Neutrophil (primary cell): ENCODE measurements around the gene KCND2.

Source experiments
- H3K27ac ChIP-seq: fragments of 200-600 bp; sonication (generic); 2 replicates; pipeline ENCODE4 v1.5.1; 2016; ENCODE audit warnings: mild to moderate bottlenecking, moderate library complexity
- H3K27me3 ChIP-seq: fragments of 200-600 bp; sonication (generic); 2 replicates; pipeline ENCODE4 v1.6.0; 2016; ENCODE audit warnings: mild to moderate bottlenecking
- H3K36me3 ChIP-seq: fragments of 200-600 bp; sonication (generic); 2 replicates; pipeline ENCODE4 v1.5.1; 2017
- H3K4me1 ChIP-seq, 2 experiments: fragments of 200-600 bp in 1 of 2; sonication (generic) in 1 of 2; 1 replicate in 1 of 2; 2 replicates in 1 of 2; pipeline versions ENCODE4 v1.5.1 to v1.6.1; 2013 to 2016; ENCODE audit warnings: low read depth in 1 of 2, low read length in 1 of 2, mild to moderate bottlenecking in 1 of 2, moderate library complexity in 1 of 2; ENCODE audit not compliant: control insufficient read depth in 1 of 2, insufficient read depth in 1 of 2
- H3K4me3 ChIP-seq, 2 experiments: fragments of 200-600 bp in 1 of 2; sonication (generic) in 1 of 2; 1 replicate in 1 of 2; 2 replicates in 1 of 2; pipeline ENCODE4 v1.5.1; 2013 to 2016; ENCODE audit warnings: low read depth in 1 of 2, low read length in 1 of 2, mild to moderate bottlenecking in 1 of 2, moderate library complexity in 1 of 2
- H3K9me3 ChIP-seq: fragments of 200-600 bp; sonication (generic); 2 replicates; pipeline ENCODE4 v1.5.1; 2016
- CTCF ChIP-seq: fragments of 200-600 bp; sonication (generic); IDR thresholded peaks from 2 replicates; pipeline ENCODE4 v1.5.1; 2016; ENCODE audit warnings: antibody characterized with exemption

Gene KCND2

DNA sequence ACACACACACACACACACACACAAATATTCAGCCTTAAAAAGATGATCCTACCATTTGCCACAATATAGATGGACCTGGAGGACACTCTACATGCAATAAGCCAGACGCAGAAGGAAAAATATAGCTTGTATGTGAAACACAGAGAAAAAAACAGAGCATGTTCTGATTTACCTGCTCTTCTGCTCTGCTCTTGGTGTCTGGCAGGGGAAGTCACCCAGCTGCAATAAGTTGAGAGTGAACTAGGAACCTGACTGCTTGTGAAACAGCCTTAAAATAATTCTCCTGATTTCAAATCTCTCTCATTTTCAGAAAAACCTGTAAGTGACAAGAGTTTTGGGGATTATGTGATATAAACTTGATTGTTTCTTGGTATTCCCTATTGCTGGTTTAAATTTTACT is 31.0 kb upstream of the KCND2 start:
- no peak overlapping the region for H3K4me3 ChIP-seq
- no peak for TF ChIP-seq CTCF
- H3K4me1 ChIP-seq: no peaks in the 10 kb centered on the region
- no peaks in the 10 kb centered on the region for H3K36me3 ChIP-seq
- no peaks in the 10 kb centered on the region for H3K27me3 ChIP-seq
- no peaks in the 10 kb centered on the region for H3K9me3 ChIP-seq
- H3K27ac ChIP-seq: no peak overlapping the region

DNA sequence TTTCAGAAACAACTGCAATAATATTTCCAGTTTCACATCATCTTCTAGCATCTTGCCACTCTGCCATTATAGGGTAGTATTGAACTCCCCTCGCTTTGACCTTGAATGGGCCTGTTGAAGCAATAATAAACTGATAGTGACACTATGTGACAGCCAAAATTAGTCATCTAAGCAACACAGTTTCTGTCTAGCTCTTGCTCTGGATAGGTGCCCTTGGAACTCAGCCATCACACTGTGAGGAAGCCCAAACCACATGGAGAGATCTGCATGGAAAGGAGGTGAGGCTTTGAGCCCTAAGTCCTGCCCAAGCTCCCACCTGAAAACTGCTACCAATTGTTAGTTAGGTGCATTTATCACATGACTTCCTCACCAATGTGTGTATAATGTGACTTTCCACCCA is 18.1 kb upstream of the KCND2 start:
- Histone ChIP-seq H3K27ac (no peak overlapping the region), H3K9me3 (no peaks in the 10 kb centered on the region), H3K27me3 (no peaks in the 10 kb centered on the region), H3K36me3 (no peaks in the 10 kb centered on the region), H3K4me1 (no peaks in the 10 kb centered on the region), H3K4me3 (no peak overlapping the region)
- no peak for TF ChIP-seq CTCF

DNA sequence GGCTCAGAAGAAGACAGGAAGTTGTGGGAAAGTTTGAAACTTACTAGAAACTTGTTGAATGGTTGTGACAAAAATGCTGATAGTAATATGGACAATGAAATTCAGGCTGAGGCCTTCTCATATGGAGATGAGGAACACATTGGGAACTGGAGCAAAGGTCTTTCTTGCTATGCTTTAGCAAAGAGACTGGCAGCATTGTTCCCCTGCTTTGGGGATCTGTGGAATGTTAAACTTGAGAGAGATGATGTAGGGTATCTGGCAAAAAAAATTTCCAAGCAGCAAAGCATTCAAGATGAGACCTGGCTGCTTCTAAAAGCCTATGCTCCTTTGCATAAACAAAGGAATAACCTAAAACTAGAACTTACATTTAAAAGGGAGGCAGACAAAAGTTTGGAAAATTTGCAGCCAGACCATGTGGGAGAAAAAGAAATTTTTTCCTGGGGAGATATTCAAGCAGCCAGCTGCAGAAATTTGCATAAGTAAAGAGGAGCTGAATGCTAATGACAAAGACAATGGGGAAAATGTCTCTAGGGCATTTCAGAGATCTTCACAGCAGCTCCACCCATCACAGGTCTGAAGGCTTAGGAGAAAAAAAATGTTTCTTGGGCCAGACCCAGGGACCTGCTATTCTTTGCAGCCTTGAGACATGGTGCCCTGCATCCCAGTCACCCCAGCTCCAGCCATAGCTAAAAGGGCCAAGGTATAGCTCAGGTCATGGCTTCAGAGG is 16.5 kb upstream of the KCND2 start:
- H3K27me3 ChIP-seq: no peaks in the 10 kb centered on the region
- no peaks in the 10 kb centered on the region for H3K36me3 ChIP-seq

GRCh38 chr7:120259386-120259785 is 13.6 kb upstream of the KCND2 start:
- TF ChIP-seq CTCF: no peak
- H3K27ac ChIP-seq: no peak overlapping the region
- H3K4me3 ChIP-seq: no peak overlapping the region
- H3K36me3 ChIP-seq: no peaks in the 10 kb centered on the region
- no peaks in the 10 kb centered on the region for H3K9me3 ChIP-seq
- no peaks in the 10 kb centered on the region for H3K4me1 ChIP-seq
- no peaks in the 10 kb centered on the region for H3K27me3 ChIP-seq

More for the DNA sequence above, 16.5 kb upstream of the KCND2 start:
- Histone ChIP-seq H3K4me3 (no peak overlapping the region), H3K27ac (no peak overlapping the region), H3K4me1 (no peaks in the 10 kb centered on the region), H3K9me3 (no peaks in the 10 kb centered on the region)
- no peak for TF ChIP-seq CTCF

DNA sequence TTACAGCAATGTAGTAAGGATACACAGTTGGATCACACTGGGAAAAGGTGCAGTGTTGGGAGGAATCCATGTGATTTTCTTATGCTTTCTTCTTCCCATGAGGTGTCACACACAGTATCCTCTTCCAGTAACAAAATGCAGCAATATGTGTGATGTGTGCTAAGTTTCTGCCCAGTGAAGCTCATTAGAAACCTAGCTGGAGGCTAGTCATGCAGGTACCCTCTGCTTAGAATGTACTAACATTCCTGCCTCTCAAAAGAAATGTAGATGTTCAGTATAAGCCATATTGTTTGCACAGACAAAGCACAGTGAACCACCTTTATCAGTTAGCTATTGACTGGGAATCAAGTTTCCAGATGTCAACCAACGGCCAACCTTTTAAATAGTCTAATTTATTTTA is 12.9 kb upstream of the KCND2 start:
- Histone ChIP-seq H3K27me3 (no peaks in the 10 kb centered on the region), H3K27ac (no peak overlapping the region), H3K36me3 (no peaks in the 10 kb centered on the region), H3K9me3 (no peaks in the 10 kb centered on the region), H3K4me3 (no peak overlapping the region), H3K4me1 (no peaks in the 10 kb centered on the region)
- TF ChIP-seq CTCF: no peak
